GM12873 (cell line): Measurements from ENCODE around the gene MPND.

Experiments used
- TF ChIP-seq, protein P1 (sequence below): IDR thresholded peaks from 2 replicates; pipeline ENCODE4 v1.5.1; 2012; ENCODE audit warnings: low read depth, mild to moderate bottlenecking, moderate library complexity, low read length, control low read depth; ENCODE audit not compliant: insufficient read depth; ENCODE audit errors: missing control alignments

MPND gene

DNA sequence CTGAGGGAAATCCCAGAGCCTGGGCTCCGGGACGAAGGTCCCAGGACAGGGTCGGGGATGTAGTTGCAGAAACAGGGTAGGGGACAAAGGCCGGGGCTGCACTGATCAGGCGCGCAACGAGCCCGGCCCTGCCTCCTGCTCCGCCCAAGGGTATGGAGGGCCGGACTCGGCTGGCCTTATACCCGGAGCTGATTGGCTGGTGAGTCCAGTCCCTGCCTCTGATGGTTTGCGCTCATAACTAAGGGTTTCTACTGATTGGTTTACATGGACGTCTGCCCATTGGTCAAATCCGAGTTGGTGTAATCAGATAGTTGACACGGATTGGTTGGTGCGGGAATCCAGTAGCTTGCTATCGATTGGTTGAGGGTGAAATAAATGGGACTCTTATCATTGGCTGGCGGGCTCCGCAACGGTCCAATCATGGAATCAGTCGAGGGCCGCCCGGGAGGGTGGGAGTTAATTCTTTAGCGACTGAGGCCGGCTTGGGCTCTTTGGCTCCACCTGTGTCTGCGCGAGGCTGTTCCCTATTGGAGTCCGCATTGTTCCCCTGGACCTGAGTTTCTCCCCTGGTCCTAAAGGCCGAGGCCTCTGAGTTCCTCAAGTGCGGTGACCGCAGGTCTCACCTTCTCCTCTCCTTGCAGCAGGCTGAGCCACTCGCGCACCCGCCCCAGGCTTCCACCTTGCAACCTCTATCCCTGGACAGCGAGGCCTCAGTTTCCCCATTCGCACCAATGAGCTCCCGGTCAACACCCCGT lies 570 bp upstream of the MPND start:
- TF ChIP-seq, protein P1, sequence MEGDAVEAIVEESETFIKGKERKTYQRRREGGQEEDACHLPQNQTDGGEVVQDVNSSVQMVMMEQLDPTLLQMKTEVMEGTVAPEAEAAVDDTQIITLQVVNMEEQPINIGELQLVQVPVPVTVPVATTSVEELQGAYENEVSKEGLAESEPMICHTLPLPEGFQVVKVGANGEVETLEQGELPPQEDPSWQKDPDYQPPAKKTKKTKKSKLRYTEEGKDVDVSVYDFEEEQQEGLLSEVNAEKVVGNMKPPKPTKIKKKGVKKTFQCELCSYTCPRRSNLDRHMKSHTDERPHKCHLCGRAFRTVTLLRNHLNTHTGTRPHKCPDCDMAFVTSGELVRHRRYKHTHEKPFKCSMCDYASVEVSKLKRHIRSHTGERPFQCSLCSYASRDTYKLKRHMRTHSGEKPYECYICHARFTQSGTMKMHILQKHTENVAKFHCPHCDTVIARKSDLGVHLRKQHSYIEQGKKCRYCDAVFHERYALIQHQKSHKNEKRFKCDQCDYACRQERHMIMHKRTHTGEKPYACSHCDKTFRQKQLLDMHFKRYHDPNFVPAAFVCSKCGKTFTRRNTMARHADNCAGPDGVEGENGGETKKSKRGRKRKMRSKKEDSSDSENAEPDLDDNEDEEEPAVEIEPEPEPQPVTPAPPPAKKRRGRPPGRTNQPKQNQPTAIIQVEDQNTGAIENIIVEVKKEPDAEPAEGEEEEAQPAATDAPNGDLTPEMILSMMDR: peak; percentile 41

DNA sequence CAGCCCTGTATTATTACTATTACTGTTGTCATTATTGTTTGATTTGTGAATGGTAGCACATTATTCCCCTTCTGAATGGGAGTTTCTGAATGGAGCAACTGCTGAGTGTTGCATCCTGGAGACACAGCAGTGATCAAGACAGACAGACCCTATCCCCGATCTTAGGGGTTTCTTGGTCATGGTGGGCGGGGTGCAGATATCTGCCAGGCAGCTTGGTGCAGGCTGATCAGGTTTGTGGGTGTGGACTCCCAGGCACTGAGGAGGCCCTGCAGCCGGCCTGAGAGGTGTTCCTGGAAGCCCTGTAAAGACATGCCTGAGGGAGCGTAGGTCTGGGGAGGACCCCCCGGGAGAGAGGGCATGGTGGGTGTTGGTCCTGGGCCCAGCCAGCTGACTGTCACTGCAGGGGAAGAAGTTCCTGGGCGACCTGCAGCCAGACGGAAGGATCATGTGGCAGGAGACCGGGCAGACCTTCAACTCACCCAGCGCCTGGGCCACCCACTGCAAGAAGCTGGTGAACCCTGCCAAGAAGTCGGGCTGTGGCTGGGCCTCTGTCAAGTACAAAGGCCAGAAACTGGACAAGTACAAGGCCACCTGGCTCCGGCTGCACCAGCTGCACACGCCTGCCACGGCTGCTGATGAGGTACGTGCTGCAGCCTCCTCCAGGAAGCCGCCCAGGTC lies 2.1 kb downstream of the MPND start:
- TF ChIP-seq, protein P1: no peak

DNA sequence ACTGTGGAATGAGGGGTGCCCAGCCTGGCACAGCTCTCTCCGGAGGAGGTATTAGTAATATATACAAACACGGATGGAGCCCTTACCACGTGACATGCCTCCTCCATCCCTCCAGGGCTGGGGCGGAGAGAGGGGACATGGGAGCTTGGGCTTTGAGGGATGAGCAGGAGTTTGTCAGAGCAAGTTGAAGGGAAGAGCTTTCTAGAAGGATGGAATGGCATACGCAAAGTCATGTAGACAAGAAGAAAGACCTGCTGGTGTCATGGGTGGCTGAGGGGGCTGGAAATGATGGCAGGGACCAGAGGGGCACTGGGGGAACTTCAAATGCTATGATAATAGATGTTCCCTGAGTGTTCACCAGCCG lies 2.6 kb downstream of the MPND start:
- TF ChIP-seq, protein P1: no peak

DNA sequence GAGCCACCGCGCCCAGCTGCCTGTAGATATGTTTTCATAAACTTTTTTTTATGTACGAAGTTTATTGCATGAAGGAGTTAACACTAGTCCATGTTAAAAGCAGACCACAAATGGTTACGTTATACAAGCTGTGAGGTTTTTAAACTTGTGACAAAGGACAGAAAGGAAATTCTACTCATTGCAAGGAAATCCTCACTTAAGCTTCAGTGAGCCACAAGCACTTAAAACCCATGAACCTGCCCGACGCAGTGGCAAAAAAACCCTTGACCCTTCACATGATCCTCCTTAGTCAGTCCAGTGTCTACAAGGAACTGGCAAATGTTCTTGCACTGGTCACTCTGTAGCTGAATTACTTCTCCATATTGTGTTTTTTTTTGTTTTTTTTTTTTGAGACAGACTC lies 4.2 kb downstream of the MPND start:
- TF ChIP-seq, protein P1: no peak

DNA sequence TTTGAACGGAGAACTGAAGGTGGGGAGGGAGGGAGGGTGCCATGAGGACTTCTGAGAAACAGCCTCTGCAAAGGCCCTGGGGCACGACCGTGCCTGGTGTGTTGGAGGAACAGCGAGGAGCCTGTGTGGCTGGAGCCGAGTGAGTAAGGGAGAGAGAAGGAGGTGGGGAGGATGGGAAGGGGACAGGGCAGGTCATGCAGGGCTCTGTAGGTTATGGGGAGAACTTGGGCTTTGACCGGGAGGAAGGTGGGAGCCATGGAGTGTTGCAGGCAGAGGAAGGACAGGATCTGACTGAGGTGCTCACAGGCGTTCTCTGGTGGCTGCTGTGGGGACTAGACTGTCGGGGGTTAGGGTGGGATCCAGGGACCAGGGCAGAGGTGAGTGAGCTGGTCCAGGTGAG lies 6.7 kb downstream of the MPND start:
- TF ChIP-seq, protein P1: no peak

DNA sequence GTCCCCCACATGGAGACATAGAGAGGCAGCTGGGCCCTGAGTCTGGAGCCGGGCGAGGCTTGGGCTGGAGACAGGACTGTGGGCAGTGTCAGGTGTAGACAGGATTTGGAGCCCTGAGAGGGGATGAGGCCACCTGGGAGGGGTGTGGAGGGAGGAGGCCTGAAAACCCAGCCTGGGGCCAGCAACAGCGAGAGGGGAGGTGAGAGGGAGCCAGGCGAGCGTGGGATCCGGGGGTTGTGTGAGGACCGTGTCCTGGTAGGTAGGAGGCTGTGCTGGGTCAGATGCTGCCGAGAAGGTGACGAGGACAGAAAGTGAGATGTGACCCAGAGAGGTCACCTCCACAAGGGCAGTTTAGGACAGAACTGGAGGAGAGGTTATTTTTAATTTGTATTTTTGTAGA lies 7.4 kb downstream of the MPND start:
- TF ChIP-seq, protein P1: no peak

DNA sequence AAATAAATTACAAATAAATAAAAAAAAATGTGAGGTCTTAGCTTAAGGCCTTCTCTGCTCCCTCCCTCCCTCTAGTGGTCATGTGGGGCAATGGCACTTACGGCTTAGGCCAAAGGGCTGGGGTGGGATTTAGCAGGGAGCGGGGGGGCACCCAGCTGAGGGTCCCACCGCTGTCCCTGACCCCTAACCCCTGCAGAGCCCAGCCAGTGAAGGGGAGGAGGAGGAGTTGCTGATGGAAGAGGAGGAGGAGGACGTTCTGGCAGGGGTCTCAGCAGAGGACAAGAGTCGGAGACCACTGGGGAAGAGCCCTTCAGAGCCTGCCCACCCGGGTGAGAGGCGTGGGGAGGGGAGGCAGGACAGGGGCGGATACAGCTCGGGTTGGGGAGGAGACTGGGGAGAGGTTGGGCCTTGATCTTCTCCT lies 9.3 kb downstream of the MPND start:
- TF ChIP-seq, protein P1: peak; percentile 79
